ENCODE results near the gene RXRB. TPM values are rescaled to one million over a fixed set of nuclear protein-coding genes. Genes with fewer than 3 reads are reported as not detected.
A peak's percentile ranks its signal among the peaks of the same experiment; 100 is the strongest.

Gene RXRB
- total and polyA plus RNA-seq, 2 of the 13 experiments (the other 11 are each of a cell fraction or from before 2014, with no cell fraction given): 26.7 to 55.7 TPM

DNA sequence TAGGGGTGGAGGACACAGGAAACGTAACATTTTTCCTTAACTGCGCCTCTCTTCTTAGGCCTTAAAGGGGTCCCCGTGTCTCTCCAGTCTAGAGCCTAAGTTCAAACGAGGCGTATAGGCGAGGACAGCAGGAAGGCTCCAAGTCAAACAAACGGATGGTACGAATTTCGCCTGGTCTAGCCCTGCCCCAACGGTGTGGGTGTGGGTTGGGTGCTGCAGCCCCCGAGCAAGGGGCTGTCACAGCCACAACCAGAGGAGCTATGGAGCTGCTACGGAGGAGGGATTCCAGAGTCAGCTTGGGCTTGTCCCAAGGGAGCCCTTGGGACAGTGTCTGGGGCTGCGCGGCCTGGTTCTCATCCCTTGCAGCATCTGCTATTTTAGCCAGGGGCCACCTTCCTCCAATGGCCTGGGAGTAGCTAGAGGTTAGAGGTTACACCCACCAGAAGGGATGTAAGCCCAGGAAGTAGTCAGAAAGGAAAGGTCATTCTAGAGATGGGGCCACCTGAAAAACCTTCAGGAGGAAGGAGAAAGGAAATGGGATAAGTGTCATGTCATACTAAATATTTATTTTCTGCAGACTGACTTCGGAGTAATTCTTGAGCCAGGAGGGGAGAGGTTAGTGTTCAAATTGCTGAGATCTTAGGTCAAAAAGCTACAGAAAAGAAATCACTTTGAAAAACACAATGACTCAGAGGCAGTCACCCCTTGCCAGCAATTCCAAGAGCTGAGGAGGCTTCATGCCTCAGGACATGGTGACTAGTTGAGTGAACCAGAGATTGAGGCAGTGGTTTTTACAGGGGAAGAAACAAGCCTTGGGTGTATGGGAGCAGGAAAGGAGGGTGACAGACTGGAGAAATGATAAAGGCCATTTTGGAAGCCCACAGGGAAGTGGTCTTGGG is 49.5 kb upstream of the RXRB start (continued):
- TF ChIP-seq XBP1 (CRISPR knock-in tag; IDR thresholded peaks at IDR 0.05) (no peak), PHF20 (CRISPR knock-in tag; IDR thresholded peaks at IDR 0.05) (peak; percentile 18; the same call in 1 of the 2 replicates), NONO (IDR thresholded peaks at IDR 0.05) (no peak), NONO (CRISPR knock-in tag; conservative IDR thresholded peaks at IDR 0.05) (peak; percentile 83), NFATC3 (CRISPR knock-in tag; IDR thresholded peaks at IDR 0.05) (0 out of 2 replicates have a peak, but pooled peaks have one; percentile 42), RELA (CRISPR knock-in tag; IDR thresholded peaks at IDR 0.05) (no peak; the same call in 1 of the 2 replicates), ZNF383 (CRISPR knock-in tag; IDR thresholded peaks at IDR 0.05; ENCODE audit: borderline replicate concordance) (no peak), NR3C1 (CRISPR knock-in tag; IDR thresholded peaks at IDR 0.05) (no peak), KAT8 (CRISPR knock-in tag; IDR thresholded peaks at IDR 0.05) (peak; percentile 17; the same call in 1 of the 2 replicates)
- TF ChIP-seq, protein P1, sequence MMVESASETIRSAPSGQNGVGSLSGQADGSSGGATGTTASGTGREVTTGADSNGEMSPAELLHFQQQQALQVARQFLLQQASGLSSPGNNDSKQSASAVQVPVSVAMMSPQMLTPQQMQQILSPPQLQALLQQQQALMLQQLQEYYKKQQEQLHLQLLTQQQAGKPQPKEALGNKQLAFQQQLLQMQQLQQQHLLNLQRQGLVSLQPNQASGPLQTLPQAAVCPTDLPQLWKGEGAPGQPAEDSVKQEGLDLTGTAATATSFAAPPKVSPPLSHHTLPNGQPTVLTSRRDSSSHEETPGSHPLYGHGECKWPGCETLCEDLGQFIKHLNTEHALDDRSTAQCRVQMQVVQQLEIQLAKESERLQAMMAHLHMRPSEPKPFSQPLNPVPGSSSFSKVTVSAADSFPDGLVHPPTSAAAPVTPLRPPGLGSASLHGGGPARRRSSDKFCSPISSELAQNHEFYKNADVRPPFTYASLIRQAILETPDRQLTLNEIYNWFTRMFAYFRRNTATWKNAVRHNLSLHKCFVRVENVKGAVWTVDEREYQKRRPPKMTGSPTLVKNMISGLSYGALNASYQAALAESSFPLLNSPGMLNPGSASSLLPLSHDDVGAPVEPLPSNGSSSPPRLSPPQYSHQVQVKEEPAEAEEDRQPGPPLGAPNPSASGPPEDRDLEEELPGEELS (CRISPR knock-in tag; IDR thresholded peaks at IDR 0.05): no peak
- TF ChIP-seq, protein P2, sequence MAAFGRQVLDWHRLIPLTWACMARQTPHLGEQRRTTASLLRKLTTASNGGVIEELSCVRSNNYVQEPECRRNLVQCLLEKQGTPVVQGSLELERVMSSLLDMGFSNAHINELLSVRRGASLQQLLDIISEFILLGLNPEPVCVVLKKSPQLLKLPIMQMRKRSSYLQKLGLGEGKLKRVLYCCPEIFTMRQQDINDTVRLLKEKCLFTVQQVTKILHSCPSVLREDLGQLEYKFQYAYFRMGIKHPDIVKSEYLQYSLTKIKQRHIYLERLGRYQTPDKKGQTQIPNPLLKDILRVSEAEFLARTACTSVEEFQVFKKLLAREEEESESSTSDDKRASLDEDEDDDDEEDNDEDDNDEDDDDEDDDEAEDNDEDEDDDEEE (CRISPR knock-in tag; IDR thresholded peaks at IDR 0.05): no peak; the same call in 1 of the 2 replicates
- TF ChIP-seq, protein P3, sequence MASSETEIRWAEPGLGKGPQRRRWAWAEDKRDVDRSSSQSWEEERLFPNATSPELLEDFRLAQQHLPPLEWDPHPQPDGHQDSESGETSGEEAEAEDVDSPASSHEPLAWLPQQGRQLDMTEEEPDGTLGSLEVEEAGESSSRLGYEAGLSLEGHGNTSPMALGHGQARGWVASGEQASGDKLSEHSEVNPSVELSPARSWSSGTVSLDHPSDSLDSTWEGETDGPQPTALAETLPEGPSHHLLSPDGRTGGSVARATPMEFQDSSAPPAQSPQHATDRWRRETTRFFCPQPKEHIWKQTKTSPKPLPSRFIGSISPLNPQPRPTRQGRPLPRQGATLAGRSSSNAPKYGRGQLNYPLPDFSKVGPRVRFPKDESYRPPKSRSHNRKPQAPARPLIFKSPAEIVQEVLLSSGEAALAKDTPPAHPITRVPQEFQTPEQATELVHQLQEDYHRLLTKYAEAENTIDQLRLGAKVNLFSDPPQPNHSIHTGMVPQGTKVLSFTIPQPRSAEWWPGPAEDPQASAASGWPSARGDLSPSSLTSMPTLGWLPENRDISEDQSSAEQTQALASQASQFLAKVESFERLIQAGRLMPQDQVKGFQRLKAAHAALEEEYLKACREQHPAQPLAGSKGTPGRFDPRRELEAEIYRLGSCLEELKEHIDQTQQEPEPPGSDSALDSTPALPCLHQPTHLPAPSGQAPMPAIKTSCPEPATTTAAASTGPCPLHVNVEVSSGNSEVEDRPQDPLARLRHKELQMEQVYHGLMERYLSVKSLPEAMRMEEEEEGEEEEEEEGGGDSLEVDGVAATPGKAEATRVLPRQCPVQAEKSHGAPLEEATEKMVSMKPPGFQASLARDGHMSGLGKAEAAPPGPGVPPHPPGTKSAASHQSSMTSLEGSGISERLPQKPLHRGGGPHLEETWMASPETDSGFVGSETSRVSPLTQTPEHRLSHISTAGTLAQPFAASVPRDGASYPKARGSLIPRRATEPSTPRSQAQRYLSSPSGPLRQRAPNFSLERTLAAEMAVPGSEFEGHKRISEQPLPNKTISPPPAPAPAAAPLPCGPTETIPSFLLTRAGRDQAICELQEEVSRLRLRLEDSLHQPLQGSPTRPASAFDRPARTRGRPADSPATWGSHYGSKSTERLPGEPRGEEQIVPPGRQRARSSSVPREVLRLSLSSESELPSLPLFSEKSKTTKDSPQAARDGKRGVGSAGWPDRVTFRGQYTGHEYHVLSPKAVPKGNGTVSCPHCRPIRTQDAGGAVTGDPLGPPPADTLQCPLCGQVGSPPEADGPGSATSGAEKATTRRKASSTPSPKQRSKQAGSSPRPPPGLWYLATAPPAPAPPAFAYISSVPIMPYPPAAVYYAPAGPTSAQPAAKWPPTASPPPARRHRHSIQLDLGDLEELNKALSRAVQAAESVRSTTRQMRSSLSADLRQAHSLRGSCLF (CRISPR knock-in tag; IDR thresholded peaks at IDR 0.05; ENCODE audit: borderline replicate concordance): no peak
